Measurements from ENCODE around the gene TNS4.

DNA sequence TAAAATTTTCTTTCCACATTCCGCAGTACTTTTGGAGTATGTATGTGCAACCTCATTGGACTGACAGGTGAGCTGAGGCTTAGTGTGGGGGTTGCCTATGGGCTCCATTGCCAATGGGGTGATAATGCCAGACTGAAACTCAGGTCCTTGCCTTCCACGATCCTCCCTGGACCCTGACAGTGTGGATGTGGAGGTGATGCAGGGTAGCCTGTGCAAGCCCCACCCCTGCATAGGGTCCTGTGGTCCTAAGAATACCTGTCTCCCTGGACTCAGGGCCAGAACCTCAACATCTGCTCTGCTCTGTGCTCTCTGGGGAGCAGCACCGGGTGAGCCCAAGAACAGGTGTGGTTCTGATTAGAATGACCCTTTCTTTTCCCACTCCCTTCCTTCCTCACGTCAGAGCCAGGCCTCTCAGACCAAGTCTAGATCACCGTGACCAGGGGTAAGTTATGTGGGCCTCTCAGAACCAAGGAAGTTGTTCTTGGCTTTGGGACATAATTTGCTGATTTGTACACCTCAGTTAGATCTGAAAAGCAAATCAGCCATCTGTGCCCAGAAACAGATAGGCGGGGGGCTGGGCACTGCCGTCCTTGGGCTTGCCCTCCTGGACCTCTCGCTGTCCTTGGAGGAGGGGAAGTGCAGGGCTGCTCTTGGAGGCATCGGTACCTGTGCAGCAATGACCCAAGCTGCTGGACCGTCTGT is 8.4 kb upstream of the TNS4 start:
- TF ChIP-seq, protein P1, sequence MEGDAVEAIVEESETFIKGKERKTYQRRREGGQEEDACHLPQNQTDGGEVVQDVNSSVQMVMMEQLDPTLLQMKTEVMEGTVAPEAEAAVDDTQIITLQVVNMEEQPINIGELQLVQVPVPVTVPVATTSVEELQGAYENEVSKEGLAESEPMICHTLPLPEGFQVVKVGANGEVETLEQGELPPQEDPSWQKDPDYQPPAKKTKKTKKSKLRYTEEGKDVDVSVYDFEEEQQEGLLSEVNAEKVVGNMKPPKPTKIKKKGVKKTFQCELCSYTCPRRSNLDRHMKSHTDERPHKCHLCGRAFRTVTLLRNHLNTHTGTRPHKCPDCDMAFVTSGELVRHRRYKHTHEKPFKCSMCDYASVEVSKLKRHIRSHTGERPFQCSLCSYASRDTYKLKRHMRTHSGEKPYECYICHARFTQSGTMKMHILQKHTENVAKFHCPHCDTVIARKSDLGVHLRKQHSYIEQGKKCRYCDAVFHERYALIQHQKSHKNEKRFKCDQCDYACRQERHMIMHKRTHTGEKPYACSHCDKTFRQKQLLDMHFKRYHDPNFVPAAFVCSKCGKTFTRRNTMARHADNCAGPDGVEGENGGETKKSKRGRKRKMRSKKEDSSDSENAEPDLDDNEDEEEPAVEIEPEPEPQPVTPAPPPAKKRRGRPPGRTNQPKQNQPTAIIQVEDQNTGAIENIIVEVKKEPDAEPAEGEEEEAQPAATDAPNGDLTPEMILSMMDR (IDR thresholded peaks at IDR 0.05) = no peak
- TF ChIP-seq POLR2A (IDR thresholded peaks at IDR 0.05) = no peak

Measured in lower leg skin (tissue), 3 donors.